GM21737 (cell line): ENCODE results near the gene SDK1.
"Not testable (repeated sequence)": the region's sequence is repeated elsewhere in the genome, so short reads cannot be mapped to it uniquely, and the experiment has no call there.

ENCODE experiments used
- ATAC-seq: cut with Tn5 transposase; IDR thresholded peaks from one replicate; pipeline ENCODE4 v1.9.1; 2021; ENCODE audit warnings: mild to moderate bottlenecking, moderate library complexity; ENCODE audit not compliant: unreplicated experiment

Gene SDK1

DNA sequence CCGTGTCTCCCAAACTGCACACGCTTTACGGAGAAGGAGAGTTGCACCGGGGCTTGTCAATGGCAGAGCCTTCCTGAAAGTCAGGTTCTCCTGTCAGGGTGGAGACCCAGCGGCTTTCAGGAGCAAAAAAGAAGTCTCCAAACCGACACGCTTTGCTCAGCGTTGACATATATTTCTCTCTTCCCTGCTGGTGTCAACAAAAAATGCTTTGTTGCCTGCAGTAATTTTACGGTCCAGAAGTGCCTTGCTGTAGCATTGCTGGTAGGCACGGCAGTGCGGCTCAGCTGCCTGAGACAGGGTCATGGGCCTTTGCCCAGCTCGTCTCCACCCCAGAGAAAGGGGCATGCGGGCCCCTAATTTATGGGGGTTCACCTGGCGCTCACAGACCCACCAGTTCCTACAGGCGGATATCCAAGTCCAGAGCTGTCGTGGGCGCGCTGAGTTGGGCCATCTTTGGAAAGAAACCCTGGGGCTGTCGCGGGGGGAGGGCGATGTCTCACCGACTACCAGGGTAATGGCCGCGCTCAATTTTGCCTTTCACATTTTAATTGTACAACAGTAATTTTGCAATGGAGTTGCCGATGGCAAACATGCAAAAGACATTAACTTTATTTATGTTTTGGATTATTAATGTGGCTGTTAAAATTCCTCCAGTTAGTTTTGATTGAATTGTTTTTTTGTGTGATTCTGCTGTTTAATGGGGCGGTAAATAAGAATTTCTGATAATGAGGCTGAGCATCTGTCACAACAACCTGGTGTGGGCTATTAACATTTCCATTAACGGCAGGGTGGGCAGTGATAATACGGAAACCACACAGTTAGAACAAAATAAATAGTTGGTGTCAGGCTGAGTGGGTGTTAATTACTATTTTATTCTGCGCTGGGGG lies 902.8 kb downstream of the SDK1 start:
- no peak for ATAC-seq

- no peak for ATAC-seq
Observed at GRCh38 chr7:4204513-4205165, 903.6 kb downstream of the SDK1 start.

DNA sequence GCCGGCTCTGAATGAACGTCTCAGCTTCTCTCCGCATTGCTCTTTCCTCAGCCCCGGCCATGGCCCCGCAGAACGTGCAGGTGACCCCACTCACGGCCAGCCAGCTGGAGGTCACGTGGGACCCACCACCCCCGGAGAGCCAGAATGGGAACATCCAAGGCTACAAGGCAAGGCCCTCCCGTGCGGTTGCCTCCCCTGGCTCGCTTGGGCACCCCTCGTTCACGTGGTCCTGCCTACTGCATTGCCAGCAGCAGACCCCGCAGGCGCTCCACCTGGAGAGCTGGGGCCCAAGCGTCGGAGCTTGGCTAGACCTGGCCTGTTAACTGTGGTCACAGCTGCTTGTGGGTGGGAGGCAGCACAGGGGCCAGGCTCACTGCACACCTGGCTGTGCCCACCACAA lies 904.8 kb downstream of the SDK1 start:
- ATAC-seq = no peak

GRCh38 chr7:4207011-4207410 lies 906.0 kb downstream of the SDK1 start:
- ATAC-seq = no peak

DNA sequence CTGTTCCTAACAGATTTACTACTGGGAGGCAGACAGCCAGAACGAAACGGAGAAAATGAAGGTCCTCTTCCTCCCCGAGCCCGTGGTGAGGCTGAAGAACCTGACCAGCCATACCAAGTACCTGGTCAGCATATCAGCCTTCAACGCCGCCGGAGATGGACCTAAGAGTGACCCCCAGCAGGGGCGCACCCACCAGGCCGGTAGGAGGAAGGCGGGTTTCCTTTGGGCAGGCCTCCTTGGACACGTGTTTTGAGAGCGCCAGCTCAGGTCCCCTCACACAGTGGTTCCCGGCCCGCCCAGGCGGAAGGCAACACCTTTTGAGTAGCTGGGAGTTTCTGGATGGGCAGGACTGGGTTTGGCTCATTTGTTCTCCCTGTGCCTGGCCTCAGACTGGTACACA lies 907.0 kb downstream of the SDK1 start:
- no peak for ATAC-seq

GRCh38 chr7:4208586-4208985 lies 907.5 kb downstream of the SDK1 start:
- ATAC-seq = no peak

GRCh38 chr7:4209126-4209525 lies 908.1 kb downstream of the SDK1 start:
- ATAC-seq = no peak

GRCh38 chr7:4209966-4210365 lies 908.9 kb downstream of the SDK1 start:
- no peak for ATAC-seq

GRCh38 chr7:4210821-4211220 lies 909.8 kb downstream of the SDK1 start:
- no peak for ATAC-seq

DNA sequence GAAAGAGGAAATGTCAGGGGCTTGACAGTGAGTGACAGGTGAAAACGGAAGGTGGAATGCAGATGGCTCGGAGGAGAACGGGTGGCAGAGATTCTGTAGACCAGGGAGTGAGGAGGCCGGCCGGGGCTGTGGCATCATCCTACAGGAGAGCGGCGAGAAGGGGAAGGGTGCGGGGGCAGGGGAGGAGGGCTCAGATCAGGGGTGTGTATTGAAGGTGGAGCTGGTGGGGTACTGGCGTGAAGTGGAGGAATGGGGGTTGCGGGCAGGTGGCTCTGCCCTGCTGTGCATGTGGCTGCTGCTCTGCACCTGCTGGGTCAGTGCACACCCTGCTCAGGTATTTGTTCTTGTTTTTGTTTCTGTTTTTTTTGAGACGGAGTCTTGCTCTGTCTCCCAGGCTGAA lies 910.2 kb downstream of the SDK1 start:
- ATAC-seq = no peak

DNA sequence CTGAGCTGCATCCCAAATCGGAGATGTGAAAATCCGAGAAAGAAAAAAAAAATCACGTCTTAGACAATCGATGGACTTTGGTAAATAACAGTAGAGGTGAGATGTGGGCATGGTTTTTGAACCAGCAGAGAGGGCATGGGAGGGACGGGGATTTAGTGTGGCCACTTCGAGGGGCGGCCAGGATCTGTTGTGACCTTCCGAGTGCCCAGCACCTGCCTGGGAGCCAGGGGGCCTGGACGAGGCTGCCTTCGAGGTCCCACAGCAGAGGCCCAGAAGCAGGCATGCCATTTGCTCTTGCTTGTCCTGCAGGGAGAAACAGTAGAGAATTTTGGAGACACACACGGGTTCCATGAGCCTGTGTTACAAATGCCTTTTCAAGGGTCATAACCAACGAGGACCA lies 911.3 kb downstream of the SDK1 start:
- ATAC-seq = no peak

- ATAC-seq = no peak
Observed at GRCh38 chr7:4214291-4215155, 913.5 kb downstream of the SDK1 start.

DNA sequence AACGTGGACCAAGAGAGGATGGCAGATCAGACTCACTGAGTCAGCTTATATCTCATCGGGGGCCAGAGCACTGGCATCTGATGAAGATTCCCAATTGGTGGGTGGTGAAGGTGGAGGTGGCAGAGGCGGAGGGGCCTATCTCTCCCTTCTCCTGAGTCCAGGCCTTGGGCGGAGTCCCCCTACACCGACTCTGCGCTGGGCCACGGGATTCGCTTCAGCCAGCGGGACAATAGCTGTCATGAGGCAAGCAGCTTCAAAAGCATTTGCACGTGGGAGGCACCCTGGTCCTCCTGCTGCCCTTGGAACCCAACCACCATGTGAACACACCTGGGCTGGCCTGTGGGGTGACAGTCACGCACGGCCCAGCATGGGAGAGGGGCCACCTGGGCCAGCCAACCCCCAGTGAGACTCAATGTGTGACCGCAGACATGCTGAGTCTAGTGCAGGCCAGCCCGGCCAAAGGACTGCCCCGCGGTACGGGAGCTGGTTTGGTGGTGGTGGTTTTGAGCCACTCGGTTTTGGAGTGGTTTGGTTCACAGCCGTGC lies 914.2 kb downstream of the SDK1 start:
- no peak for ATAC-seq

DNA sequence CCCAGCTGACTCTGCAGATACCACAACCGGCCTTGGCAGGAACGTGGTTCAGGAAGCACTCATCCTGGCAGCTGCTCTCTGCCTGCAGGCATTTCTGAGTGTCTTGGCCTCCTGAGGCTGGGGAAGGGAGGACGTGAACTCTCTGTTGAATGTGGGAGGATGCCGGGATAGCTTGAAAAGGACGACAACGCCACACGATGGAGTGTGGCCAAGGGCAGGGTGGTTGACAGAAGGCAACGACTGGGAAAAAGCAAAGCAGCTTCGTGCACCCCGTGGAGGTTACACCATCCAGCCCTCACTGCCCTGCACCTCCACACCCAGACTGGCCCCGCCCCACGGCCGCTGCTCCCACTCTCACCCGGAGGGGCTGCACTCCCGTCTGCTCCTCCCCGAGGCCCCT lies 915.0 kb downstream of the SDK1 start:
- ATAC-seq = no peak

DNA sequence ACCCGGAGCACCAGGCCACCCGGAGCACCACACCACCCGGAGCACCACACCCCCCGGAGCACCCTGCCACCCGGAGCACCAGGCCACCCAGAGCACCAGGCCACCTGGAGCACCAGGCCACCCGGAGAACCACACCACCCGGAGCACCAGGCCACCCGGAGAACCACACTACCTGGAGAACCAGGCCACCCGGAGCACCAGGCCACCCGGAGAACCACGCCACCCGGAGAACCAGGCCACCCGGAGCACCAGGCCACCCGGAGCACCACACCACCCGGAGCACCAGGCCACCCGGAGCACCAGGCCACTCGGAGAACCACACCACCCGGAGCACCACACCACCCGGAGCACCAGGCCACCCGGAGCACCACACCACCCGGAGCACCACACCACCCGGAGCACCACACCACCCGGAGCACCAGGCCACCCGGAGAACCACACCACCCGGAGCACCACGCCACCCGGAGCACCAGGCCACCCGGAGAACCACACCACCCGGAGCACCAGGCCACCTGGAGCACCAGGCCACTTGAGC lies 916.1 kb downstream of the SDK1 start:
- not testable (repeated sequence) for ATAC-seq

DNA sequence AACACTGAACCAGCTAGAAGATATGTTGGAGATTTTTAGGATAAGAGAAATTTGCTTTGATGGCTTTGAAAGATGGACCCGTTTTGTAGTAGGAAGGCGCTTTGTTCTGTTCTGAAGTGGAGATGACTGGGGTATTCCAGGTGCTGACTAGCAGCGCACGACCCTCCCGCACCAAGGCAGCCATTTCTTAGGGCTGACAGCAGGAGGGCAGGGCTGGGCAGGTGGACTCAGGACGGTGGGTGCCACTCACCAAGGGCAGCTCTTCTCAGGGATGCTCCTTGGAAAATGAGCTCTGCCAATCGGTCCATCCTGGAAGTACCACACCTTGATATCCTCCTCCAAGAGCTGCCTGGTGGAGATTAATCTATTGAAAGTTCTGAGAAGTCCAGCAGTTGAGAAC lies 917.4 kb downstream of the SDK1 start:
- ATAC-seq = no peak

- ATAC-seq = no peak
Observed at GRCh38 chr7:4220011-4220410, 919.0 kb downstream of the SDK1 start.

- no peak for ATAC-seq
Observed at GRCh38 chr7:4221043-4221442, 920.0 kb downstream of the SDK1 start.

DNA sequence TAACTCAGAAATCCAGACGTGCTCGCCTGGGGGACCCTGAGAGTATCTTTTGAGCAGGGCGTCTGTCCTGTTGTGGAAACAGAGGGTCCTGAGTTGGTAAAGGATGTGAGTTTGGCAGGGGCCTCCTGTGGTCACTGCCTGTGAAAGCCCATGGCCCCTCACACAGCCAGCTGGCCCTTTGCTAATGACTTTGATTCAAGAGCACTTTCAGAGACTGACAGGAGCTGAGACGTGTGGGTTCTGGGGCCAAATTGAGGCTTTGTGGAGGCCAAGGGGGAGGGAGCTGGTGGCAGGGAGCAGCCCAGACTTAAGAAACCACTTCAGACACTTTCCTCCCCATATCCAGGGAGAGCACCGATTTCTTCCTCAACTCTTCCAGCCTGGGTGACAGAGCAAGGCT lies 921.6 kb downstream of the SDK1 start:
- no peak for ATAC-seq

DNA sequence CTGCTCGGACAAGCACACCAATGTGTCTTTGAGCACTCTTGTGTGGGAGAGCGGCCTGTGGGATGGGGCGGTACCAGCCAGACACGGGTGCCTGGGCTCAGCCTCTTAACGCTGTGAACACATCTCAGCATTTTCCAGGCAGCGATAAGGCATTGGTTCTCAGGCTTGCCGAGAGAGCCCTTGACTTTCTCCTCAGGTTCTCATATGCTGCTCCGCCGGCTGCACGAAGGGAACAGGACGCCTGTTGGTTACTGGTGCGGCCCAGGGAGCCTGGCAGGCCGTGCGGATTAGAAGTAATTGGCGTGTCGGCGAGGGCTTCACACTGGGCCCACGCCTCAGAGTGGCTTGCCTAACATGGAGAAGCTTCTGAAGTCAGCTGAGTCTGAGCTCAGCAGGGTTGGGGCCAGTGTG lies 924.3 kb downstream of the SDK1 start:
- no peak for ATAC-seq
